ENCODE measurements around the gene CCDC82. TPM values are rescaled to one million over a fixed set of nuclear protein-coding genes. Genes with fewer than 3 reads are reported as not detected.

CCDC82 gene
- total RNA-seq, 1 experiment from 2014 or later: 25.3 TPM

GRCh38 chr11:96356848-96357247, 32.9 kb downstream of the CCDC82 start:
- ATAC-seq (no peak), DNase-seq (ENCODE audit: low read depth, low spot score) (no peak)
- CTCF ChIA-PET: interaction anchor here (0.6 kb wide), 1 partner anchor 406 kb away, joined by 3 read pairs; no protein-coding TSS in a partner anchor
- intact Hi-C loops (cut with micrococcal nuclease; ENCODE audit: unreplicated experiment) (no loop called here), in situ Hi-C loops (cut with HindIII; ENCODE audit: low pct_unique_long_range_greater_than_20kb, low sequenced_read_pairs) (no loop called here)
- Histone ChIP-seq H3K9me3 (ENCODE audit: control insufficient read depth, insufficient read depth, low read depth, low read length) (no peaks in the 10 kb centered on the region), H3K27me3 (ENCODE audit: control insufficient read depth, insufficient read depth, low read length) (no peaks in the 10 kb centered on the region), H3K36me3 (ENCODE audit: control insufficient read depth, insufficient read depth, low read length) (peaks cover 6% of the 10 kb centered on the region; the same call in 1 of the 2 replicates), H3K27ac (ENCODE audit: low read length) (no peak overlapping the region), H3K4me3 (ENCODE audit: low read depth in 2 of 2, low read length in 2 of 2) (no peak overlapping the region), H3K4me1 (ENCODE audit: control insufficient read depth, insufficient read depth, low read length) (no peaks in the 10 kb centered on the region)
- POLR2A ChIA-PET: interaction anchor here (0.9 kb wide), 1 partner anchor 32 kb away, joined by 3 read pairs; the partner anchor contains the start of gene CCDC82
- no TSS peak for BruUV-seq (replicated peaks)
- TF ChIP-seq CTCF (IDR thresholded peaks at IDR 0.05) (no peak), TCF7L2 (IDR thresholded peaks at IDR 0.05; ENCODE audit: low read depth, low read length) (no peak), POLR2AphosphoS5 (IDR thresholded peaks at IDR 0.05; ENCODE audit: low read depth, low read length) (no peak), SIN3A (IDR thresholded peaks at IDR 0.05; ENCODE audit: borderline replicate concordance, insufficient read depth, low read depth, low read length) (no peak), REST (IDR thresholded peaks at IDR 0.05; ENCODE audit: insufficient read depth in 1 of 2, low read depth in 2 of 2, low read length in 1 of 2) (no peak)

- Histone ChIP-seq H3K9me3 (ENCODE audit: control insufficient read depth, insufficient read depth, low read depth, low read length) (no peaks in the 10 kb centered on the region), H3K27ac (ENCODE audit: low read length) (peak within 1 kb of the TSS; percentile 48), H3K27me3 (ENCODE audit: control insufficient read depth, insufficient read depth, low read length) (no peaks in the 10 kb centered on the region), H3K36me3 (ENCODE audit: control insufficient read depth, insufficient read depth, low read length) (no peaks in the 10 kb centered on the region), H3K4me1 (ENCODE audit: control insufficient read depth, insufficient read depth, low read length) (peaks cover 34% of the 10 kb centered on the region), H3K4me3 (ENCODE audit: low read depth in 2 of 2, low read length in 2 of 2) (peak within 1 kb of the TSS; percentile 49 to 77)
- ATAC-seq (peak; percentile 96), DNase-seq (ENCODE audit: low read depth, low spot score) (peak; percentile 89)
- POLR2A ChIA-PET: interaction anchor here (0.6 to 2.4 kb wide), 7 partner anchors 10 to 414 kb away, joined by 3 to 13 read pairs (median 5); partner anchors contain the start of genes CCDC82 and JRKL
- no TSS peak for BruUV-seq (replicated peaks)
- TF ChIP-seq REST (IDR thresholded peaks at IDR 0.05; ENCODE audit: insufficient read depth in 1 of 2, low read depth in 2 of 2, low read length in 1 of 2) (0 out of 4 replicates have a peak, but pooled peaks of 1 of the 2 experiments have one; percentile 53), POLR2AphosphoS5 (IDR thresholded peaks at IDR 0.05; ENCODE audit: low read depth, low read length) (no peak), CTCF (IDR thresholded peaks at IDR 0.05) (peak; percentile 99)
- intact Hi-C loops (cut with micrococcal nuclease; ENCODE audit: unreplicated experiment) (loop anchor here (1.0 to 10.0 kb wide), 4 partner anchors 101 to 506 kb away; partner anchors contain the start of gene MTMR2), in situ Hi-C loops (cut with HindIII; ENCODE audit: low pct_unique_long_range_greater_than_20kb, low sequenced_read_pairs) (no loop called here)
- CTCF ChIA-PET: interaction anchor here (0.5 to 3.3 kb wide), 32 partner anchors 13 to 1191 kb away, joined by 3 to 33 read pairs (median 4); partner anchors contain the start of genes CCDC82 and JRKL
These were observed 46.6 kb downstream of the CCDC82 start, which contains the start of gene MAML2 for GRCh38 chr11:96342961-96343711. Gene MAML2 (minus strand): TSS chr11:96343195. CDS start chr11:96341895, 1,300 bp downstream.

Data from Panc1 (cell line).